Mesenchymal stem cell (in vitro differentiated cells and primary cell): ENCODE measurements around the gene GPATCH1. TPM values are rescaled to one million over a fixed set of nuclear protein-coding genes. Genes with fewer than 3 reads are reported as not detected.

Source experiments
- DNase-seq: peaks from one replicate; pipeline ENCODE4 v3.0.0-alpha.2; 2013
- H2AFZ ChIP-seq: one replicate; pipeline ENCODE4 v1.6.1; 2013; ENCODE audit warnings: low read depth, mild to moderate bottlenecking, control low read depth, inconsistent platforms, low read length, moderate library complexity
- H2AK5ac ChIP-seq: 2 replicates; pipeline ENCODE4 v1.6.1; 2013; ENCODE audit warnings: low read length, moderate library complexity, mild to moderate bottlenecking, inconsistent platforms; ENCODE audit not compliant: severe bottlenecking
- H2BK120ac ChIP-seq: one replicate; pipeline ENCODE4 v1.6.1; 2013; ENCODE audit warnings: low read depth, mild to moderate bottlenecking, inconsistent platforms, low read length, moderate library complexity
- H2BK12ac ChIP-seq, 2 experiments: one replicate each; pipeline ENCODE4 v1.6.1; 2013; ENCODE audit warnings: inconsistent platforms in 2 of 2, low read length in 2 of 2, mild to moderate bottlenecking in 2 of 2, moderate library complexity in 2 of 2, control low read depth in 1 of 2
- H2BK15ac ChIP-seq: one replicate; pipeline ENCODE4 v1.6.1; 2013; ENCODE audit warnings: mild to moderate bottlenecking, low read depth, inconsistent platforms; ENCODE audit not compliant: poor library complexity, severe bottlenecking
- H2BK5ac ChIP-seq: 2 replicates; pipeline ENCODE4 v1.6.1; 2013; ENCODE audit warnings: low read depth, mild to moderate bottlenecking, low read length, control low read depth, inconsistent platforms; ENCODE audit not compliant: poor library complexity, severe bottlenecking
- H3K14ac ChIP-seq, 2 experiments: one replicate each; pipeline ENCODE4 v1.6.1; 2013; ENCODE audit warnings: inconsistent platforms in 2 of 2, low read length in 2 of 2, control low read depth in 1 of 2, mild to moderate bottlenecking in 1 of 2, moderate library complexity in 1 of 2
- H3K18ac ChIP-seq, 2 experiments: one replicate each; pipeline ENCODE4 v1.6.1; 2013; ENCODE audit warnings: inconsistent platforms in 2 of 2, low read length in 2 of 2, control low read depth in 1 of 2, low read depth in 1 of 2, mild to moderate bottlenecking in 1 of 2
- H3K23ac ChIP-seq, 2 experiments: one replicate each; pipeline ENCODE4 v1.6.1; 2013; ENCODE audit warnings: inconsistent platforms in 2 of 2, low read length in 2 of 2, mild to moderate bottlenecking in 2 of 2, moderate library complexity in 2 of 2, control low read depth in 1 of 2
- H3K27ac ChIP-seq: 2 replicates; pipeline ENCODE4 v1.5.1; 2013; ENCODE audit warnings: mild to moderate bottlenecking, moderate library complexity, low read length, control low read depth, inconsistent platforms; ENCODE audit not compliant: poor library complexity, severe bottlenecking
- H3K27me3 ChIP-seq, 2 experiments: 2 replicates each; pipeline versions ENCODE4 v1.6.1 to v1.7.0; 2013; ENCODE audit warnings: low read length in 2 of 2, mild to moderate bottlenecking in 2 of 2, moderate library complexity in 2 of 2, control low read depth in 1 of 2, inconsistent platforms in 1 of 2; ENCODE audit not compliant: control insufficient read depth in 1 of 2, insufficient read depth in 1 of 2
- H3K36me3 ChIP-seq, 2 experiments: 2 replicates each; pipeline versions ENCODE4 v1.6.1 to v1.7.0; 2013; ENCODE audit warnings: low read length in 2 of 2, control low read depth in 1 of 2, inconsistent platforms in 1 of 2, low read depth in 1 of 2, mild to moderate bottlenecking in 1 of 2; ENCODE audit not compliant: insufficient read depth in 2 of 2, control insufficient read depth in 1 of 2
- H3K4ac ChIP-seq, 2 experiments: one replicate each; pipeline ENCODE4 v1.6.1; 2013; ENCODE audit warnings: inconsistent platforms in 2 of 2, low read length in 2 of 2, mild to moderate bottlenecking in 2 of 2, moderate library complexity in 2 of 2, control low read depth in 1 of 2, low read depth in 1 of 2
- H3K4me1 ChIP-seq: 2 replicates; pipeline ENCODE4 v1.6.1; 2013; ENCODE audit warnings: low read depth, low read length, control low read depth; ENCODE audit not compliant: control insufficient read depth, insufficient read depth
- H3K4me2 ChIP-seq: 2 replicates; pipeline ENCODE4 v1.6.1; 2013; ENCODE audit warnings: low read length, mild to moderate bottlenecking, inconsistent platforms; ENCODE audit not compliant: poor library complexity, severe bottlenecking
- H3K4me3 ChIP-seq, 2 experiments: 2 replicates each; pipeline versions ENCODE4 v1.5.1 to v1.7.0; 2013; ENCODE audit warnings: low read length in 2 of 2, mild to moderate bottlenecking in 2 of 2, control low read depth in 1 of 2, low read depth in 1 of 2; ENCODE audit not compliant: insufficient read depth in 1 of 2
- H3K79me1 ChIP-seq: replicated peaks from 2 replicates; pipeline ENCODE4 v1.6.1; 2013; ENCODE audit warnings: mild to moderate bottlenecking, control low read depth, low read length, inconsistent platforms; ENCODE audit not compliant: poor library complexity, severe bottlenecking
- H3K9ac ChIP-seq: 2 replicates; pipeline ENCODE4 v1.7.0; 2013; ENCODE audit warnings: mild to moderate bottlenecking, low read length, moderate library complexity
- H3K9me3 ChIP-seq: 2 replicates; pipeline ENCODE4 v1.7.0; 2013; ENCODE audit warnings: mild to moderate bottlenecking, low read length; ENCODE audit not compliant: control insufficient read depth
- H4K8ac ChIP-seq: one replicate; pipeline ENCODE4 v1.6.1; 2013; ENCODE audit warnings: inconsistent platforms, mild to moderate bottlenecking, low read length, moderate library complexity
- H4K91ac ChIP-seq: one replicate; pipeline ENCODE4 v1.6.1; 2013; ENCODE audit warnings: mild to moderate bottlenecking, low read length, inconsistent platforms
- WGBS: methylation state at CpG from one replicate; pipeline ENCODE4 v1.1.7; 2013; ENCODE audit warnings: mixed read lengths; 5-methylcytosine and 5-hydroxymethylcytosine counted together
- polyA plus RNA-seq, 2 experiments: library from polyadenylated mRNA; stranded (reverse); fragments of 200-250 nt; gene quantifications; one replicate each; pipeline ENCODE4 v1.2.3, GENCODE V29; 2013

GPATCH1 gene, protein sequence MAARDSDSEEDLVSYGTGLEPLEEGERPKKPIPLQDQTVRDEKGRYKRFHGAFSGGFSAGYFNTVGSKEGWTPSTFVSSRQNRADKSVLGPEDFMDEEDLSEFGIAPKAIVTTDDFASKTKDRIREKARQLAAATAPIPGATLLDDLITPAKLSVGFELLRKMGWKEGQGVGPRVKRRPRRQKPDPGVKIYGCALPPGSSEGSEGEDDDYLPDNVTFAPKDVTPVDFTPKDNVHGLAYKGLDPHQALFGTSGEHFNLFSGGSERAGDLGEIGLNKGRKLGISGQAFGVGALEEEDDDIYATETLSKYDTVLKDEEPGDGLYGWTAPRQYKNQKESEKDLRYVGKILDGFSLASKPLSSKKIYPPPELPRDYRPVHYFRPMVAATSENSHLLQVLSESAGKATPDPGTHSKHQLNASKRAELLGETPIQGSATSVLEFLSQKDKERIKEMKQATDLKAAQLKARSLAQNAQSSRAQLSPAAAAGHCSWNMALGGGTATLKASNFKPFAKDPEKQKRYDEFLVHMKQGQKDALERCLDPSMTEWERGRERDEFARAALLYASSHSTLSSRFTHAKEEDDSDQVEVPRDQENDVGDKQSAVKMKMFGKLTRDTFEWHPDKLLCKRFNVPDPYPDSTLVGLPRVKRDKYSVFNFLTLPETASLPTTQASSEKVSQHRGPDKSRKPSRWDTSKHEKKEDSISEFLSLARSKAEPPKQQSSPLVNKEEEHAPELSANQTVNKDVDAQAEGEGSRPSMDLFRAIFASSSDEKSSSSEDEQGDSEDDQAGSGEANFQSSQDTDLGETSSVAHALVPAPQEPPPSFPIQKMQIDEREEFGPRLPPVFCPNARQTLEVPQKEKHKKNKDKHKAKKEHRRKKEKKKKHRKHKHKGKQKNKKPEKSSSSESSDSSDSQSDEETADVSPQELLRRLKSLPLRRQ
- polyA plus RNA-seq (2013, experiment 1 of 2) = 3.7 TPM
- polyA plus RNA-seq (2013, experiment 2 of 2) = 3.7 TPM

DNA sequence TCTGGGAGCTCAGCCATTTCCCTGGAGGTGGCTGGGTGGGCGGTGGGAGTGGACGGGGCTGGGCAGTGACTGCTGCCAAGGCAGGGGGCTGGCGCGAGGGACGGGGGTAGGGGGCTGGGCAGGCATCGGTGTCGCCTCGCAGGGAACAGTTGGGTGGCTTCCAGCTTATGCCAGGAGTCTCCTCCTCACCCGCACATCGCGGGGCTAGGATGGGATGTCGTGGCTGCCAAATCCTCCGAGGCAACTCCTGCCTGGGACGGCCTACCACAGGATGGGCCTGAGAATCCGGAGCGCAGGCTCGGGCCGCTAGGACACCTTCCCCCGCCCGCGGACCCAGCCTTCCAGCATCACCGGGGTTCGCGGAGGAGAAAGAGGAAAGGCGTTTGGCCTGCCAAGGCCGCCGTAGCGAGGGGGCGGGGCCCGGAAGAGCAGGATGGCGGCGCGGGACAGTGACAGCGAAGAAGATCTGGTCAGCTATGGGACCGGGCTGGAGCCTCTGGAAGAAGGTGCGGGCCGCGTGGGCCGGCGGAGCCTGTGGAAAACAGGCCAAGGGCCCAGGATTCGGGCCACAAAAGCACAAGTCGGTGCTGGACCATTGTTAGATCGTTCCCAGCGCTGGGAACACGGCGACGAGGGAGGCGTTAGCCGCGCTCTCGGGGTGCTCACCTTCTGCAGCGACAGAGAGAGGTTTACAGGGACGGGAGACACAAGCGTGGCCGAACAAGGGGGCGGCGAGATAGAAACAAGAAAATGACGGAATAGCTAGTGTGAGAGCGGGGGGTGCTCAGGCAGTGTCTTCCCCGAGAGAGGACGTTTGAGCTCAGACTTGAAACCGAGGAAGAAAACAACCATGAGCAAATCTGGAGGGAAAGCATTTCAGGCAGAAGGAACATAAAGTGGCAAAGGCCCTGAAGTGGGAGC, at the start of gene GPATCH1:
Gene GPATCH1 (plus strand): TSS at position 421 of the 921 bp plus-strand sequence. CDS start 13 bp downstream, at position 434.
- WGBS = 2% methylated on average over 62 of the region's 62 CpGs
- Histone ChIP-seq H3K36me3 (peaks cover 0 to 10% of the 10 kb centered on the region in 2 experiments), H3K23ac (no peak within 1 kb of the TSS), H4K91ac (peak within 1 kb of the TSS; percentile 97), H3K27me3 (no peaks in the 10 kb centered on the region), H3K18ac (peak within 1 kb of the TSS; percentile 79 to 97), H2BK120ac (peak within 1 kb of the TSS; percentile 11), H2BK15ac (no peak within 1 kb of the TSS), H3K4me3 (peak within 1 kb of the TSS; percentile 91 to 99), H3K79me1 (peaks cover 19% of the 10 kb centered on the region), H3K27ac (peak within 1 kb of the TSS; percentile 58), H3K9ac (peak within 1 kb of the TSS; percentile 98), H4K8ac (peak within 1 kb of the TSS; percentile 79), H2BK5ac (no peak within 1 kb of the TSS), H3K14ac (peak within 1 kb of the TSS in 1 of 2 experiments; percentile 78), H3K9me3 (no peaks in the 10 kb centered on the region), H2AFZ (peak within 1 kb of the TSS; percentile 42), H2AK5ac (no peak within 1 kb of the TSS), H3K4ac (peak within 1 kb of the TSS; percentile 41 to 60), H3K4me2 (peak within 1 kb of the TSS; percentile 96), H2BK12ac (no peak within 1 kb of the TSS), H3K4me1 (peaks cover 13% of the 10 kb centered on the region)
- DNase-seq = peak; percentile 88

DNA sequence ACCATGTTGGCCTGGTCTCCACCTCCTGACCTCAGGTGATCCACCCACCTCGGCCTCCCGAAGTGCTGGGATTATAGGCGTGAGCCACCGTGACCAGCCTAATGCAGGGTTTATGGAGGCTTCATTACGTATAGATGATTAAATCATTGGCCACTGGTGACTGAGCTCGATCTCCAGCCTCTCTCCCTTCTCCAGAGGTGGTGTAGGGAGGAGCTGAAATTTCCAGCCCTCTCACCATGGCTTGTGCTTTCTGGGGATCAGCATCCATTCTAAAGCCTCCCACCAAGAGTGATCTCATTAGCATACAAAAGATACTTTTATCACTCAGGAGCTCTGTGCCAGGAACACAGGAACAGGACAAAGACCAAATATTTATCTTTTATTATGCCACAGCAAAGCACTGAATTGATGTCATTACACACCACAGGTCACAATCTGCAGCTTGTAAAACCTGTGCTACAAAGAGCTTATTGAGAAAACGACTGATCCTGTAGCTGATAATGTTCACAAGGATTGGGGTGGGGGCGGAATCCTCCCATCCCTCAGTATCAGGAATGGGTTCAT, 48.7 kb upstream of the GPATCH1 start:
- Histone ChIP-seq H2BK12ac (no peak overlapping the region), H3K36me3 (peaks cover 0 to 32% of the 10 kb centered on the region in 2 experiments), H2AK5ac (no peak overlapping the region), H4K91ac (no peak overlapping the region), H2AFZ (no peak overlapping the region), H3K9ac (no peak overlapping the region), H2BK15ac (no peak overlapping the region), H4K8ac (no peak overlapping the region), H2BK5ac (no peak overlapping the region), H3K27me3 (no peaks in the 10 kb centered on the region), H3K4me3 (no peak overlapping the region), H3K4ac (no peak overlapping the region), H3K79me1 (peaks cover 41% of the 10 kb centered on the region), H3K14ac (no peak overlapping the region), H3K4me1 (no peaks in the 10 kb centered on the region), H3K4me2 (no peak overlapping the region), H2BK120ac (no peak overlapping the region), H3K18ac (no peak overlapping the region), H3K9me3 (peaks cover 4% of the 10 kb centered on the region), H3K23ac (no peak overlapping the region), H3K27ac (no peak overlapping the region)
- WGBS = 84% methylated on average over 6 of the region's 8 CpGs
- no peak for DNase-seq

- H2AFZ ChIP-seq = no peak overlapping the region
- WGBS = 100% methylated on average over 5 of the region's 10 CpGs
- no peak overlapping the region for H2BK12ac ChIP-seq
- DNase-seq = no peak
- H4K91ac ChIP-seq = no peak overlapping the region
- no peak overlapping the region for H2BK5ac ChIP-seq
- H2BK120ac ChIP-seq = no peak overlapping the region
- no peak overlapping the region for H4K8ac ChIP-seq
- no peak overlapping the region for H2BK15ac ChIP-seq
- H3K4me2 ChIP-seq = no peak overlapping the region
- H3K14ac ChIP-seq = no peak overlapping the region
- peaks cover 42% of the 10 kb centered on the region for H3K79me1 ChIP-seq
- no peak overlapping the region for H2AK5ac ChIP-seq
- H3K4me3 ChIP-seq = no peak overlapping the region
- H3K9ac ChIP-seq = no peak overlapping the region
- H3K18ac ChIP-seq = no peak overlapping the region
- H3K4me1 ChIP-seq = peaks cover 10% of the 10 kb centered on the region
- no peaks in the 10 kb centered on the region for H3K9me3 ChIP-seq
- H3K36me3 ChIP-seq = peaks cover 0 to 33% of the 10 kb centered on the region in 2 experiments
- no peak overlapping the region for H3K27ac ChIP-seq
- no peak overlapping the region for H3K23ac ChIP-seq
- no peaks in the 10 kb centered on the region for H3K27me3 ChIP-seq
- H3K4ac ChIP-seq = no peak overlapping the region
These were observed 45.5 kb upstream of the GPATCH1 start for GRCh38 chr19:33035461-33035860.
